ENCODE results near the gene FBXL13. TPM values are rescaled to one million over a fixed set of nuclear protein-coding genes. Genes with fewer than 3 reads are reported as not detected.
"Not testable (repeated sequence)": the region's sequence is repeated elsewhere in the genome, so short reads cannot be mapped to it uniquely, and the experiment has no call there.

The FBXL13 gene
- polyA plus RNA-seq, 1 donor from 2014 or later, result 0.15 TPM

GRCh38 chr7:102828286-102828685 is 246.3 kb downstream of the FBXL13 start:
- peaks cover 13% of the 10 kb centered on the region for H3K36me3 Mint-ChIP-seq
- H3K4me1 Mint-ChIP-seq, result no peaks in the 10 kb centered on the region
- no peak overlapping the region for H3K27ac Mint-ChIP-seq
- no peaks in the 10 kb centered on the region for H3K27me3 Mint-ChIP-seq
- H3K9me3 Mint-ChIP-seq, result peaks cover 0 to 2% (median 0%) of the 10 kb centered on the region in 3 donors
- H3K4me3 Mint-ChIP-seq, result no peak overlapping the region

DNA sequence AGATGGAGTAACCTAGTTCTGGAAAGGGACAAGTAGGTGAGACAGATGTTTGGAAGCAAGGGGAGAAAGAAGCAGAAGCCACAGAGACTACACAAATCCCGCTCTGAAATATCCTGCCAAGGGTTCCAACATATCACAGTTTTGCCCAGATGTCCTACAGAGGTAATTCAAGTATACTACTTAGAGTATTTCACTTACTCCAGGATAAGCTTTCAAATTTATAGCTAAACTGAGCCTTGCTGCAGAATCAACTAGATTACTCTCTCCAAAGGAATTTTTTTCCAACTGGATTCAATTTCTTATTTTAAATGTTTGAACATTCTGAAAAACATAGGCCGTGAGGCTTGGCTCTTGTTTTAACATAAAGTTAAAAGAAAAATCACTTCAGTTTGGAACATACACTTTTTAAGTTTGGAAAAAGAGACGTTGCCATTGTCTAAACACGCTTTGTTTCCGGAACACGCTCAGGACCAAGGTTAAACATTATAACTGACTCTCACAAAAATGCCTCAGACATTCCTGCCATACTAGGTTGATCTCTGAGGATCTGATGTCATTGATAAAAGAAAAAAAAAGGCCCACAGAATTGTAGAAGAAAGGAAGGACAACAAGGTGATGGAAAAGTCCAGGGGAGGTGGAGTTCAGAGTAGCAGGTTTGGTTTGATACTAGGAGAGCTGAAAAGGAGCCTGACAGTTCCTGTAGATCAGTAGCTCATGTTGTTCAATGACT is 251.0 kb downstream of the FBXL13 start:
- H3K4me3 Mint-ChIP-seq, result no peak overlapping the region
- no peak overlapping the region for H3K27ac Mint-ChIP-seq
- peaks cover 20% of the 10 kb centered on the region for H3K36me3 Mint-ChIP-seq
- H3K4me1 Mint-ChIP-seq, result no peaks in the 10 kb centered on the region
- H3K27me3 Mint-ChIP-seq, result no peaks in the 10 kb centered on the region
- peaks cover 0 to 2% (median 0%) of the 10 kb centered on the region in 3 donors for H3K9me3 Mint-ChIP-seq

DNA sequence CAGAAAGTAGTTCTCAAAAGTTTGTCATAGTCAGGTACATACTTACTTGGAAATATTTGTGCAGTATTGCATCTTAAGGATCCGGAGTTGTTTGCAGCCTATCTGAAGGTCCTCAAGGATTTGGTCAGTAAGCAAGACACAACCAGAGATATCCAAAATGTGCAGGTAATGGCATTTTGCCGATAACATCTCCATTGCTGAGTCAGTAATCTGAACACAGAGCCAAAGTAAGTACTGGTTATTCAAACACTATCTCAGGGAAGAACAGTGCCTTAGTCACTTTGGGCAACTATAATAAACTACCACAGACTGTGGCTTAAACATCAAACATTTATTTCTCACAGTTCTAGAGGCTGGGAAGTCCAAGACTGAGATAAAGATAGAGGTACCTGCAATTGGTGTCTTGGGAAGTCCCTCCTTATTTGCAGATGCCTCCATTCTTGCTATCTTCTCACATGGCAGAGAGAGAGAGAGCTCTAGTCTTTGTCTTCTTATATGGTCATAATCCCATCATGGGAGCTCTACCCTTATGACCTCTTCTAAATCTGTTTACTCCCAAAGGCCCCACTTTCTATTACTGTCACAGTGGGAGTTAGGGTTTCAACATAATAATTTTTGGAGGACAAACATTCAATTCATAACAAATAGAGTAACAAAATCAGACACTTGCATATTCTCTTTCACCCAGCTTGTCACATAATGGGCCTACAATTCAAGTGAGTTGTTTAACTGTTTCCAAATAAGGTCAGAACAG is 252.4 kb downstream of the FBXL13 start:
- no peaks in the 10 kb centered on the region for H3K27me3 Mint-ChIP-seq
- H3K4me1 Mint-ChIP-seq, result no peaks in the 10 kb centered on the region
- peaks cover 25% of the 10 kb centered on the region for H3K36me3 Mint-ChIP-seq
- no peak overlapping the region for H3K27ac Mint-ChIP-seq
- no peak overlapping the region for H3K4me3 Mint-ChIP-seq
- no peaks in the 10 kb centered on the region for H3K9me3 Mint-ChIP-seq

DNA sequence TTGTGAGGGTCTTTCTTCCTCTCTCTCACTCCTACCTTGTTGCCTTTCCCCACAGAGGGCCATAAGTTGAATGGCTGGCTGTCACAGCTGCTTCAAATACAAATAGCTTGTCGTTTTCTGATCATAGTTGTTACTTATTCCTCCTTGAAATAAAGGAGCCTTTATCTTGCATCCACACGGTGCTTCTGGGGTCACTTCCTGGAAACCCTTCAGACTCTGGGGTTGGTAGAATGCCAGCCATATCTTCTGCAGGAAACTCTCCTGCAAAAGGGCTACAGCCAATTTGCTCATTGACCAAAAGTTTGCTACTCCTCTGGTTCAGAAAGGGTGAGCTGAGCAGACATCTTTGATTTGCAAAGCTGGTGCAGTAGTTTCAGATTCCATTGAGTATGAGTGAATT is 255.4 kb downstream of the FBXL13 start:
- Mint-ChIP-seq H3K27ac (no peak overlapping the region), H3K4me3 (no peak overlapping the region), H3K36me3 (peaks cover 26% of the 10 kb centered on the region), H3K4me1 (no peaks in the 10 kb centered on the region), H3K9me3 (no peaks in the 10 kb centered on the region), H3K27me3 (no peaks in the 10 kb centered on the region)

DNA sequence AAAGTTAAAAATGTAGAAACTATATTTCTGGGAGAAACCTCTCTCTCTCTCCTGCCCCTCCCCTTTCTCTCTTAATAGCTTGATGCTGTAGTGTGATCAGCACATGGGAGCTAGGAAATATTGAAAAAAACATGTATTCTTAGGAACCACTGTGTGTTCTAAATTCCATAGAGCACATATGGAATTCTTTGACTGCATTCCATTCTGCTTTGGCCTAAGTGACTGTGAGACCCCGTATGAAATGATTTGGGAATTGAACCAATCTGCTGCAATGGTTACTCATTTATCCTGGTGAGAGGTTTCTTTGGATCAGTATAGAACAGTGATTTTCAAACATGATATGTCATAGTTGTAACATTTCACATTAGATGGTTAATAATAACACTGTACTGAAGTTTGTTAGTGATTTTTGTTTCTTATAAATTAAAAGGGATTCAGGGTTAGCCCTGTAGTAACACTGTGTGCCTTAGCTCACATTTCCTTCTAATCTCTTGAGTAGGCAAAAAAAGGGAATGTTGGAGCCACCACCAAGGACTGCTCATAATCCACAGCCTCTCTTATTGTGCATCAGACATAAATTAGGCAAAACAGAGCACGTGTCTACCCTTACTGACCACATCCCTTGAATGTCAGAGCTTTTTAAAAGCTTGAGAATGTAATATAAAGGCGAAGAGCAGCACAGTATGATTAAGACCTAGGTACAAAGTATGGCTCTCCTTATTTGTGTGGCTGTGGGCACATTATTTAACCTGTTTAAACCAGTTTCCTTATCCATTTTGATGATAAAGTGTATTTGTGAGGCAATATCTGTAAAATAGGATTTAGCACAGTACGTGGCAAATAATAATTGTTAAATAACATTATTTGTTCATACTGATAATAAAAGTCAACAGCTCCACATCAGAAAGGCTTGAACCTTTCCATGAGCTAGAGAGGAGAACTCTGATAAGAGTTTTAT is 256.7 kb downstream of the FBXL13 start:
- Mint-ChIP-seq H3K27ac (no peak overlapping the region), H3K4me3 (no peak overlapping the region), H3K4me1 (no peaks in the 10 kb centered on the region), H3K36me3 (peaks cover 25% of the 10 kb centered on the region), H3K9me3 (no peaks in the 10 kb centered on the region), H3K27me3 (no peaks in the 10 kb centered on the region)

DNA sequence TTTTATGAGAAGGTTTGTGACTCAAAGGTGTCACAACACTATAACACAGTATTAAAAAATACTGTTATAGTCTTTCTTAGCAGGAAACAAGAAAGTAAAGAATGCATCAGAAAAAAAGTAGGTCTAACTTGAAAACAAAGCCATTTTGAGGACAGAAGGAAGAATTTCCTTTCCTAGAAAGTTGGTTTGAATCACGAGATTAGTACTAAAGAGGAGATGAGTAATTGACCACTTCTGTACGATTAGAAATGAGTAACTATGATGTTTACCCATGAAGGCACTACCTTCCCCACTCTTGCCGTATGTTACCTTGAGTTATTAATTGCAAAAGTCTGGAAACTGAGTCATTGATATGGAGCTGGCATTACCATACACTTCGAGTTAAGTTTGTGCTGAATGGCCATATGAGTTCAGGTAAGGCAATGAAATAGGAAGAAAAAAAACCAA is 260.5 kb downstream of the FBXL13 start:
- Mint-ChIP-seq H3K27ac (no peak overlapping the region), H3K9me3 (no peaks in the 10 kb centered on the region), H3K27me3 (no peaks in the 10 kb centered on the region), H3K4me3 (no peak overlapping the region), H3K36me3 (peaks cover 13% of the 10 kb centered on the region), H3K4me1 (no peaks in the 10 kb centered on the region)

- Mint-ChIP-seq H3K4me1 (no peaks in the 10 kb centered on the region), H3K36me3 (peaks cover 13% of the 10 kb centered on the region), H3K27me3 (no peaks in the 10 kb centered on the region), H3K27ac (peak overlapping the region in 1 of 3 donors; percentile 44), H3K9me3 (no peaks in the 10 kb centered on the region), H3K4me3 (no peak overlapping the region)
These were observed 261.2 kb downstream of the FBXL13 start for GRCh38 chr7:102813191-102814024.

DNA sequence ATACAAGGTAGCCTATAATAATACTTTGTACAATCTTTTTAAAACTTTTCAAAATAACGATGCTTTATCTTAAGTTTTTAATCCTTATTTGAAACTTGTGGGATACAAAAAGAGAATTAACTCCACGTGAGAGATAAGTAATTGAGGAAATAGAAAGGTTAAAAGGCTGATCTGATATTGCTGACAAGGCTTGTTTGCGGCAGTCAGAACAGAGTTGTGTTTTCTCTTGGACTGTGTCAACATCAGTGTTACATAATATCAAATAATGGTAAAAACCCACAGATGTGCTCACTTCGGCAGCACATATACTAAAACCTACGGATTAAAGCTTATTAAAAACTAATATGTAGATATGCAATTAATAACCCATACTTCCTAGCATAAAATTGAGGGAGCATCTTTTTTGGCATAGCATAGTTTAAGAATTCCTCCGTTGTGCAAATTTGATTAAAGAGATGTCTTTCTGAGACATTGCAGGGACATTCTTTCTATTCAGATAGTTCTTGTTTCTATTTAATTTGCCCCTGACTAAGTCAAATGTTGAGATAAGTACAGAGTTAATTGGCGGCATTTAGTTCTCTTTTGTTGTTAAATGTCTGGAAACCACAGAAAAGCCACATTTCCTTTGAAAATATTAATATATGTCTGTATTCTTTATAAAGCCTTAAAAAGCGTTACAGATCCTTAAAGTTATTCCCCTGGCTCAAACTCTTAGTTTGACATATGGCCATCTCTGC is 262.5 kb downstream of the FBXL13 start:
- Mint-ChIP-seq H3K27me3 (no peaks in the 10 kb centered on the region), H3K27ac (no peak overlapping the region), H3K9me3 (no peaks in the 10 kb centered on the region), H3K36me3 (peaks cover 9% of the 10 kb centered on the region), H3K4me1 (no peaks in the 10 kb centered on the region), H3K4me3 (no peak overlapping the region)

- Mint-ChIP-seq H3K27ac (no peak overlapping the region), H3K4me1 (no peaks in the 10 kb centered on the region), H3K36me3 (peaks cover 11% of the 10 kb centered on the region), H3K4me3 (no peak overlapping the region), H3K27me3 (no peaks in the 10 kb centered on the region), H3K9me3 (no peaks in the 10 kb centered on the region)
These were observed 263.7 kb downstream of the FBXL13 start for GRCh38 chr7:102810916-102811315.

- Mint-ChIP-seq H3K9me3 (peaks cover 0 to 4% (median 0%) of the 10 kb centered on the region in 3 donors), H3K4me1 (peaks cover 0 to 6% (median 0%) of the 10 kb centered on the region in 3 donors), H3K4me3 (no peak overlapping the region), H3K27ac (no peak overlapping the region), H3K36me3 (peaks cover 14% of the 10 kb centered on the region), H3K27me3 (no peaks in the 10 kb centered on the region)
These were observed 268.0 kb downstream of the FBXL13 start for GRCh38 chr7:102806613-102807012.

GRCh38 chr7:102795987-102796595 is 278.5 kb downstream of the FBXL13 start:
- not testable (repeated sequence) for H3K36me3 Mint-ChIP-seq, H3K4me1 Mint-ChIP-seq, H3K9me3 Mint-ChIP-seq, H3K27ac Mint-ChIP-seq, H3K27me3 Mint-ChIP-seq, H3K4me3 Mint-ChIP-seq

DNA sequence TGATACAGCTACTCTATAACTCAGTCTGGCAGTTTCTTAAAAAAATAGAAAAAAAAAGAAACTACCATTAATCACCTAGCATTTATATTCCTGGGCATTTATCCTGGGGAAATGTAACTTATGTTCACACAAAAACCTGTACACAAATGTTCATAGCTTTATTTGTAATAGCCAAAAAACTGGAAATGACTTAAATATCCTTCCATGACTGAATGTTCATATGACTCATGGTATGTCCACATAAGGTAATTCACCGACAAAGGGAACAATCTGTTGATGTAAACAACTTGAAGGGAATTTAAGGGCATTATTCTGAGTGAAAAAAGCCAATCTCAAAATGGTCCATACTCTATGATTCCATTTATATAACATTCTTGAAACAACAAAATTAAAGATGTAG is 280.0 kb downstream of the FBXL13 start:
- H3K4me3 Mint-ChIP-seq, H3K9me3 Mint-ChIP-seq, H3K4me1 Mint-ChIP-seq, H3K27me3 Mint-ChIP-seq, H3K27ac Mint-ChIP-seq: not testable (repeated sequence)
- peaks cover 10% of the 10 kb centered on the region for H3K36me3 Mint-ChIP-seq

GRCh38 chr7:102791831-102792230 is 282.8 kb downstream of the FBXL13 start:
- not testable (repeated sequence) for H3K27ac Mint-ChIP-seq, H3K4me1 Mint-ChIP-seq, H3K27me3 Mint-ChIP-seq, H3K36me3 Mint-ChIP-seq, H3K9me3 Mint-ChIP-seq, H3K4me3 Mint-ChIP-seq

All from IgD-negative memory B cell (primary cell).